Measurements from ENCODE around the gene MORN1.

MORN1 gene

DNA sequence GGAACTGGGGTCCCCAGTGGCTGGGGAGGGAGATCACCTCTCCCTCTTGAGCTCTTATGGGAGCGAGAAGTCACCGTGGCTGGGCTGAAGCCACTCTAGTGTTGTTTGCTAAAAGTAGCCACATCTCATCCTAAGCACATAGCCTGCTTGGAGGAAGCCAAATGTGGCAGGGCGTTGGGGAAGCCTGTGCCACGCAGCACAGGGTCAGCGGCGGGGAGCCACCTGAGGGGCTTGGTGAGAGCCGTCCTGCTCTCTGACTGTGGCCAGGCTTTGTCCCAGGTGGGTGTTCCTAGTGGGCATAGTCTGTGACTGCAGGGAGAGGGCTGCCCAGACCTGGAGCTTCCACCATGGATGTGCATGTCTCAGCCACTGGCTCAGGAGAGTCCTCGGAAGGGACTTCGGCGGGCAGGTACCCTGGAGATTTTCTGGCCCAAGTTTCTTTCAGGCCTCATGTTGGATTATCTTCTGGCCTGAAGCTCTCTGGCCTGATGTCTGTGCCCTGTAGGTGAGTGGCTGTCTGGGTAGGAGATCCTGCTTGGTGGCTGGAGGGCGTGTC is 38.9 kb downstream of the MORN1 start:
- DNase-seq (ENCODE audit: low read depth in 2 of 2): no peak

DNA sequence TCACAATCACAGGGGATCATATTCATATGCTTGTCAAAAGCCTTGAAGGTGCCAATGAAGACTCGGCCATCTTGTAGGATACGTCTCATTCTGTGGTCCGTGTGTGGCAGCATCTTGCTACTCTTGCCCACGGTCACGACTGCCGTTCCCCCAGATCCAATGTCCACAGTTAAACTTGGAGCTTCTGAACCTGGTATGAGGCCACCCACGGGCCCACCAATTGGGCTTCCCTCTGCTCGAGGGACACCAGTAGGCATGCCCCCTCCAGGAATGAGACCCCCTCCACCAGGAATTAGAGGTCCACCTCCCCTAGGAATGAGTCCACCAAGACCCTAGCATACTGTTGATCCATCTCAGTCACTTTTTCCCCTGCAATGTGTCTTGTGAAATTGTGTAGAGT is 39.6 kb downstream of the MORN1 start:
- DNase-seq (ENCODE audit: low read depth in 2 of 2): no peak

DNA sequence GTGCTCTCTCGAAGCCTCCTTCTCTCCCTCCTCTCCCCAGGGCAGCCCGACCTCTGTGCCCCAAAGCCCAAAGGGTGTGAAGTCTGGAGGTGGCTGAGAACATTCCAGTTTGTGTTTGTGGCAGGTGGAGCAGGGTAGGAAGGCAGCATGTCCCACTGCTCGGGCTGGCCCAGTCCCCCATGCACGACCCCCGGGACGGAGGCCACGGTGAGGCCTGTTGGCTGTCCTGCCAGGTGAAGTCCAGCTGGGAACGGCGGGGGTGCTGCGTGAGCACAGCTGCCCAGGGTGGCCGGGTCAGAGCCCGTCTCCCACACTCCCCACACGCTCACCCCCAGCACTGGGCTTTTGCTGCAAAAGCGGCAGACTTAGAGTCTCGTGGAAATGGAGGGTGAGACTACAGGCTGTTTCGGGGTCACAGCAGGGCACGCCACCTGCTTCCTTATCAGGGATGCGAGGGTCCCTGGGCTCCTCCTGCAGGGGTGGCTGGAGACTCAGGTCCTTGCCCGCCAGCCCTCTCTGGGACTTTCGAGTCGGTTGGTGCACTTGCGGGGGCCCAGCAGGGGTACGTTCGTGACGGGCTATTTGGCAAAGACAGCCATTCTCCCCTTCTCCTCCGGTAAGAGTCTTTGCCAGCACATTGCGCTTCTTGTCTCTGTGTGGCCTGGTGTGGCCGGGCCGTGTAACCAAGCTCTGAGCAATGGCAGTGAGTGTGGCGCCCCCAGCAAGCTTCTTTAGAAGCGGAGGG is 40.3 kb downstream of the MORN1 start:
- DNase-seq (ENCODE audit: low read depth in 2 of 2): no peak

DNA sequence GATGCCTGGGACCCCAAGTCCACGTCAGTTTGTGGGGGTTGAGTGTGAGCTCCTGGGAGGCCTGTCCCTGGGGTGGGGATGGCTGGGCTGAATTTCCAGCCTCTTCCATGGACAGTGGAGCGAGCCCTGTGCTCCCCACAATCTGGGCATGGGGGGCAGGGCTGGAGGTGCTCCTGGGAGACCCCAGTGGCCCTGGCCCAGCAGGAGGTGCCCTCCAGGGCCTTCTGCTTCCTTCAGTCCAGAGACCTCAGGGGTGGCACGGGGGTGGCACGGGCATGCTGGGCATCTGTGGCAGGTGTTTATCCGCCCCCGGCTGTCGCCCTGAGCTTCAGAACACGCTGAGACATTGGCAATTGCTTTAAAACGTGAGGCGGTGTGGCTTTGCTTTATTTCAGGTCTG is 40.9 kb downstream of the MORN1 start:
- DNase-seq (ENCODE audit: low read depth in 2 of 2): no peak

DNA sequence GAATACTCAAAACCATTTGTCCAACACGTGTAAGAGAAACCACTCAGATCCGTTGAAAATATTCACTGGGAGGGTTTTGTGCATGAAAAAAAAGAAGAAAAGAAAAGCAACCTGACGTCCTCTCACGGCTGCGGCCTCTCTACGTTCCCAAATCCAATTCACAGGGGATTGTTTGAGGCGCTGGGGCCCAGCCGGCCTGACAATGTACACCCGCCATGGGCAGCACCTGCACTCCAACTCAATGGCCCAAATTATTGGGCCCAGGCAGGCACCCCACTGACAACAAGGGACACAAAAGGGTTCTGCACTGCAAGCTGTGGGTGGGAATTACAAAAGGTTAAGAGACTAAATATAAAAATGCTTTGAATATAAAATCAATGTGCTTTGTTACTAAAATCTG is 41.5 kb downstream of the MORN1 start:
- DNase-seq (ENCODE audit: low read depth in 2 of 2): no peak

DNA sequence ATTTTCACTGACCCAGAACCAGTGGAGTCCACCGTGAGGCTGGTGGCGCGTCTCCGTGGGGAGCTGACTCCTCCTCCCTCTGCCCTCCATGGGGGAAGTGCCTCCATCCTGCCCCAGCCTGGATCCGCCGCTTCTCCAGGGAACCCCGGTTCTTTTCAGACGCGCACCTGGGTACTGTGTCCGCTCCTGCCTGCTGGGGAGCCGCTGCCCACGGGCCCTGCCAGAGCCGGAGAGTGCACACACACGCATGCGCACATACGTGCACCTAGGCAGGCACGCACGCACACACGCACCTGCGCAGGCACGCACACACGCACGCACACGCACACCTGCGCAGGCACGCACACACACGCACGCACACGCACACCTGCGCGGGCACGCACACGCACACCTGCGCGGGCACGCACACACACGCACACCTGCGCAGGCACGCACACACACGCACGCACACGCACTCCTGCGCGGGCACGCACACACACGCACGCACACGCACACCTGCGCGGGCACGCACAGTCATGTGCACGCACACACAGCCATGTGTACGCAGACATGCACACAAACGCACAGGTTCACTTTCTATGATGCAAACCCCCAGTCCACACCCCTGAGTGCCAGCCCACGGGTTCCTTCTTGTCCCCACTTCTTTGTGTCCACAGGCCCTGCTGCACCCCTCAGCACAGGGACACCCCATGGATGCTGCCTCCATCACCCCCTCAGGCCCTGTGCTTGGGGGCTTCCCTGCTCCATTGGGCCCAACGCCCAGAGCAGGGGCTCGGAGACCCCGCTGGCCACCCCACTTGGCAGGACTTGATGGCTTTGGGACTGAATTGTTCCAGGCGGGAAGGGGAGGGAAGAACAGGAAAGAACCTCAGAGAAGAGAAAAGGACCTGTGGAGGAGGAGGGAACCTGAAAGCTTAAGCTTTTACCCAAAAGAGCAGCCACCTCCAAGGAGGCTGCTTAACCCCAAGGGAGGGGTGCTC is 42.7 kb downstream of the MORN1 start:
- no peak for DNase-seq (ENCODE audit: low read depth in 2 of 2)

DNA sequence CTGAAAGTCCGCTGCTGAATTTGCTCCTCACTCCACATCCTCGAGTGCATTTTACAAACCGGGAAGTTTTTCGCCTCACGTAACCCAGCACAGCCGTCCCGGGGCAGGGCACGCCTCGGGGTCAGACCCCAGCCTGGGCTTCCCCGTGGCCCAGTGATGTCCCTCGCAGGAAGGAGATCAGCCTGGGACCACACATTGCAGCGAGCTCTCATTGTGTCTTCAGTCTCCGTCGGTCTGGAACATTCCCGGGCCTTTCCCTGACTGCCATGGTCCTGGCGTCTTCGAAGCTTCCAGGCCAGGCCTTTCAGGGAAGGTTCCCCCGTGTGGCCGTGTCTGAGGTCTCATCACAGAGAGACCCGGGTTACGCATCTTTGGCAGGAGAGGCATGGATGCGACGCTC is 43.5 kb downstream of the MORN1 start:
- no peak for DNase-seq (ENCODE audit: low read depth in 2 of 2)

DNA sequence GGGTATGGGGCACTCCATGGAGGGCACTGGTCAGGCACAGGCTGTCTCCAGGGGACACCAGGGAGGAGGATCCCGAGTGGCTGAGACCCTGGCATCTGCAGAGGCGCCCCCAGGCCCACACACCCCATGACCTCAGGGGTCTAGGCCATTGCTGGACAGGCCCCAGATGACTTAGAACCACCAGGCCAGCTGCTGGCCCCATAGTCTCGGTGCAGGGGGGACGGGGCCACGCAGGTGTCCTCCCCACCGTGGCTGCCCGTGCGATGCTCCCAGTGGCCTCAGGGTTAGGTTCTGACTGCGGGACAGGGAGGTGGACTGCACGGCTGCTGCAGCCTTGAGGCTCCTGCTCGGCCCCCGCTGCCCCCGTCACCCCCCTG is 44.0 kb downstream of the MORN1 start:
- no peak for DNase-seq (ENCODE audit: low read depth in 2 of 2)

DNA sequence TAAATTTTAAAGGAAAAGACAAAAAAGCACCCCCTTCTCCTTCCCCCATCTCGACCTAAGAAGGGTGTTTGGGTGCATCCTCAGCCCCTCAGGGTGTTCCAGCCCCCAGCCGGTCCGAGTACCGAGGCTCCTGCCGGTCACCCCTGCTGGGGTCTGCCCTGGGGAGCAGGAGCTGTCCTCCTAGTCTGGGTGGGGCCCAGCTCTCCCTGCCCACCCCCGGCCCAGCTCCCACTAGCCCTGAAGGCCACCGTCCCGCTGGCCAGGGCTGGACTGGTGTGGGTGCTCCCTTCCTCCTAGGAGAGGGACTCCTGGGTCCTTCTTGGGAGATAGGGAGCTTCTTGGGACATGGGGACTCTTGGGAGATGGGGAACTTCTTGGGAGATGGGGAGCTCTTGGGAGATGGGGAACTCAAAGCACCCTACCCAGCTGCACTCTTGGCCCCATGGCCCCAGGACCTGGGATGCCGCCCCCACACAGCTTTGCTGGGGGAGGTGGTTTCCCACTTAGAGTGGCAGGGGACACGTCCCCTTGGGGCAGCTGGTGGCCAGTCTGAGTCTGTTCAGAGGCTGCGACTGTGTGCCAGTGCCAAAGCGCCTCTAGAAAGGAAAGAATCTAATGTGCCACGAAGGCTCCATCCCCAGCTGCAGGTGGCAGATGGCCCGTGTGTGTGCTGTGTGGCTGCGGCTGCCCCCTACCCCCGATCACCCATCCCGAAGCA is 44.5 kb downstream of the MORN1 start:
- no peak for DNase-seq (ENCODE audit: low read depth in 2 of 2)

DNA sequence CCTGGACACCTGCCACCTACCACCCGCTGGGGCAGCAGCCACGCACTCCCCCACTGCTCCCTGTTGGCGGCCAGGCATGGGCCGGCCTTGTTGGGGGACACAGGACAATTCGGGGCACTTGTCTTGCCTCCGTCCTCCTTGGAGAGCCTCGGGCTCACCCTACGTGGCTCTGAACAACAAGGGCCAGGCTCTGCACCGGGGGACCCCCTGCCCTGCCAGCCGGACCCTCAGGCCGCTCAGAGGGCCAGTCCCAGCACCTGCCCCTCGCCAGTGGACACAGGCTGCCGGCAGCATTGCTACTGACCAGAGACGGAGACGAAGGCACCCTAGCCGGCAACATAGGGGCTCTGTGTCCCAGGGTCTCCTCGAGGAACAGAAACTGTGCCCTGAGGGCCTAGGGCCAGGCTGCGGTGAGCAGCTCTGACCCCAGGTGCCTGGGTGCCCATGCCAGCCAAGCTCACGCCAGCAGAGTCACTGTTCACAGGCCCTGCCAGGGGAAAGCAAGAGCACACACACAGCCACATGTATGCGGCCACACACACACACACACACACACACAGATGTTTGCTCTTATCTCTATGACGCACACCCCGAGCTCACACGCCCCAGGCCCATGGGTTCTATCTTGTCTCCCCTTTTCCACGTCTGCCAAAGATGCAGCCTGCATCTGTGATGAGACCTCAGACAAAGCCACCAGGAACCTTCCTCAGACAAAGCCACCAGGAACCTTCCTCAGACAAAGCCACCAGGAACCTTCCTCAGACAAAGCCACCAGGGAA is 45.9 kb downstream of the MORN1 start:
- no peak for DNase-seq (ENCODE audit: low read depth in 2 of 2)

DNA sequence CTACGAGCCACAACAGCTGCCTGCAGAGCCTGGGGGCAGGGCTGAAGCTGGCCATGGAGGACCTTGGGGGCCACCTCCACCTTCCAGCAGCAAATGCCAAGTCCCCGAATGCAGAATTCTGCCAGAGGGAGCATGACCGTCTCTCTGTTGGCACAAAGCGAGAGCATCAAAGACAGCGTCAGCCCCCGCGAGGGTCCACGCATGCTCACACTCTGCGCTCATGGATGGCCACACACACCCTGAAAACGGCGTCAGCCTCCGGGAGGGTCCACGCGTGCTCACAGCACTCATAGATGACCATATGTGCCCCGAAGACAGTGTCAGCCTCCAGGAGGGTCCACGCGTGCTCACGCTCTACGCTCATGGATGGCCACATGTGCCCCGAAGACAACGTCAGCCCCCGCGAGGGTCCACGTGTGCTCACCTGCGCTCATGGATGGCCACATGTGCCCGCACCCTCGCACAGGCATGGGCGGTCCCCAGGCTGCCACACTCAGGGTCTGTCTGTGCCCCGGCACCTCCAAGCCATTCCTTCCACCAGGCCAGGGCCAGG is 46.5 kb downstream of the MORN1 start:
- no peak for DNase-seq (ENCODE audit: low read depth in 2 of 2)

DNA sequence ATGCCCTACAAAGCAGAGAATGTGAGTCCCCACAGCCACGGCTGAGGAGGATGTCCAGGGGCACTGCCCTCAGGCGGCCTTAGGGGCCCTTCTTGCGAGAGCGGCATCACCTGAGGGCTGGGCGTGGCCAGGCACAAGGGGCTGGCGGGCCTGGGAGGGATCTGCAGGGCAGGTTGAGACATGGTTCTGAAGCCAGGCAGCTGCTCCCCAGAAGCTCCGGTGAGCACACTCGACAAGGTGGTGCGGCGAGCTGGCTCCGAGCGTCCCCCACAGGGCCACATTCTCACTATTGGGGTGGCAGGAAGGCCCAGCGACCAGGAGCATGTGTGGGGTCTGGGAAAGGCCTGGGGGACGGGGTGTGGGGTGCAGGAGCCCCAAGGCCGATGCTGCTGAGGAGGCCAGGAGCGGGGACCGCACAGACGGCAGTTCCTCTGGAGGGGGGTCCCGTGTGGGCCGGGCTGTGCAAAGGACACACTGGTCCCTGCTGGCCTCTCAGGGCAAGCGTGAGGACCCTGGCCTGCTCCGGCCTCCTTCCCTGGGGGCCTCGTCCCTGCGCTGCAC is 47.2 kb downstream of the MORN1 start:
- no peak for DNase-seq (ENCODE audit: low read depth in 2 of 2)

DNA sequence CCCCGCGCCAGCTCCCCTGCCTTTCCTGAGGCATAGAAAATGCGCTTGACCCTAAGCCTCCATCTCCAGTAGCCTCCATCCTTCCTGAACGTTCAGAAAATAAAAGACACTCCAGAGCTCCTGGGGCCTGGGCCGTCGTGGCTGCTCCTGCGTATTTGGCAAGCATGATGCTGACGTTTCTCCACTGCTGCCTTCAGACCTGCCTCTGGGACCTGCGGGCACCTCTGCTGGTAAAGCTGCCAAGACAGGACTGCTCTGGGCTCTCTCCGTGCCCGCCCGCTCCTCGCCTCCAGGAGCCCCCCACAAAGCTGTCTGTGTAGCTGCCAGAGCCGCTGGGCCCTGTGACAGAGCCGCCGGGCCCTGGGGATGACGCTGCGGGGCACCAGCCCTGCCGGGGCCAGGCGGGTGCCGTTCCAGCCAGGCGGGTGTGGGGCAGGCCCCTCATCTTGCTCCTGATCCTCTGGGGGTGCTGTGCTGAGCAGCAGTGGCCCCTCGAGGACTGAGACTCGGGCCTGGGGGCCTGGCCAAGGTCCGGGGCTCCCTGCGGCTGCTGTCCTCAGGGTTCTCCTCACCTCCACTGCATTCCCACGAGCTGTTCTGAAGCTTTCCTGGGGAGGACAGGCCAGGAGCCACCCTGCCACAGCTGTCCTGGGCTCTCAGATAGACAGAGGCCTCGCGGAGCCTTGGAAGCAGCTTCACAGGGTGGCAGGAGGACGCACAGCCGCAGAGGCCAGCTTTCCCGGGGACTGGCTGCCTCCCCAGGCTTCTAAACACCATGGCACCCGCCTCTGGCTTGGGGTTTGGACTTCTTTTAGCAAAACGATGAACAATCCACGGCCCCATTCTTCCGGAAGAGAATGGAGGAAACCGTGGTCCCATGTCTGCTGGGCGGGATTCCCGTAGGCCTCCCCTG is 48.1 kb downstream of the MORN1 start:
- DNase-seq (ENCODE audit: low read depth in 2 of 2): no peak

DNA sequence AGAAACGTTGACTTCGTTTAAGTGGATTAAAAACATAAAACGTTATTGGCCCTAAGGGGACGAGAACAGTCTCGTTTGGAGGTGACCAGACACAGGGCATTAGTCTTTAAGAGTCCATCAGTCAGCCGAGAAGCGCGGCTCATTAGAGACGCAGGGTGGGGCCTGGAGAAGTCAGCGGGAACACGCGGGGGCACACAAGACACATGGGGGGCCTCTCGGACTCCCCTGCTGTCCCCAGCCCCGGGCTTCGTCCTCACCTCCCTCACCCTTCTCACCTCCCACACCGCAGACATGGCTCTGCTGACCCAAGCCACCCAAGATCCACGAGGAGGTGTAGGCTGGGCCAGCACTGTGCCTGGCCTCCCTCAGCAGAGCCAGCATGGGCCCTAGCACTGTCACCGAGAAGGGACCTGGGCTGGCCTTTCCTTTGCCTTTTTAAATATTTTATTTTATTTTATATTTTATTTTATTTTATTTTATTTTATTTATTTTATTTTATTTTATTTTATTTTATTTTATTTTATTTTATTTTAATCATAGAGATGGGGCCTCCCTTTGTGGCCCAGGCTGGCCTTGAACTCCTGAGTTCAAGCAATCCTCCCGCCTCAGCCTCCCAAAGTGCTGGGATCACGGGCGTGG is 48.9 kb downstream of the MORN1 start:
- DNase-seq (ENCODE audit: low read depth in 2 of 2): no peak

DNA sequence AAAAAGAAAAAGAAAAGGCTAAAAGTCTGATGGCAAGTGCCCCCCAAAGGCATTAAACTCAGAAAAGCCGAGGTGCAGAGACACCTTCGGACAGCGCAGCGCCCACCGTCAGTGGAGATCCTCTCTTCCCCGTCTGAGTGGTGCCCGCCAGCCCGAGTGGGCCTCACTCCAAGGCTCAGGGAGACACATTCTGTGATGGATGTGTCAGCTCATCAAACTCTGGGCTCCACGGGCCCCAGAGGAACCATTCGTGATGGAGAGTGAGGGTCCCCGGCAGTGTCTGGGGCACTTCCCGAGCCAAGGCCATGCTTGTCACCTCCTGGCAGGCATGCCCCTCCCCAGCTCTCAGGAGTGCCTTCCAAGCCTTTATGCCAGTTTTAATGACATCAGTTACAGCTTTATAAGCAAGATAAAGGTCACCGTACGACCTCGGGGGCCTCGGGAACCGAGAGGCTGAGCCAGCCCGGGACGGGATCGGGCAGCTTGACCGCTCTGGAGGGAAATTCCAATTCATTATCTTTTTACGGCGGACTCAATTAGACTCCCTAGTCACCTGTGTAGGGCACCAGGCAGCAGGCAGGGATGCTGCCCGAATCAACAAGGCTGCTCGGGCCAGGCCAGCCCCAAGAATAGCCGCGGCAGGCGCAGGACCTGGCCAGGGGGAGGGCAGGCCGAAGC is 49.5 kb downstream of the MORN1 start:
- DNase-seq (ENCODE audit: low read depth in 2 of 2): no peak

DNA sequence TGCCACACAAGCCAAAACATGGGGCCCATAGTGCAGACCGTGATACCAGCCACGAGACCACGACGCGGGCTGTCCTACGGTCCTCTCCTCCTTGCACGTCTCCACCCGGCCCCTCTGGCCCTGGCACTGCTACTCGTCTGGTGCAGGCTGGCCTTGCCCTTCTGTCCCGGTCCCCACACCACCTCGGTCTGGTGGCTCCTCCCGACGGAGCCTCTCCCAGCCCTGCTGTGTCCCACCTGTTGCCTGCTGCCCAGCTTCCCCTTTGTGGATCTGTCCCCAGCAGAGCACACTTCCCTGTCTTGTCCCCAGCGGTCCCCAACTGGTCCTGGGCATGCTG is 50.5 kb downstream of the MORN1 start:
- DNase-seq (ENCODE audit: low read depth in 2 of 2): no peak

DNA sequence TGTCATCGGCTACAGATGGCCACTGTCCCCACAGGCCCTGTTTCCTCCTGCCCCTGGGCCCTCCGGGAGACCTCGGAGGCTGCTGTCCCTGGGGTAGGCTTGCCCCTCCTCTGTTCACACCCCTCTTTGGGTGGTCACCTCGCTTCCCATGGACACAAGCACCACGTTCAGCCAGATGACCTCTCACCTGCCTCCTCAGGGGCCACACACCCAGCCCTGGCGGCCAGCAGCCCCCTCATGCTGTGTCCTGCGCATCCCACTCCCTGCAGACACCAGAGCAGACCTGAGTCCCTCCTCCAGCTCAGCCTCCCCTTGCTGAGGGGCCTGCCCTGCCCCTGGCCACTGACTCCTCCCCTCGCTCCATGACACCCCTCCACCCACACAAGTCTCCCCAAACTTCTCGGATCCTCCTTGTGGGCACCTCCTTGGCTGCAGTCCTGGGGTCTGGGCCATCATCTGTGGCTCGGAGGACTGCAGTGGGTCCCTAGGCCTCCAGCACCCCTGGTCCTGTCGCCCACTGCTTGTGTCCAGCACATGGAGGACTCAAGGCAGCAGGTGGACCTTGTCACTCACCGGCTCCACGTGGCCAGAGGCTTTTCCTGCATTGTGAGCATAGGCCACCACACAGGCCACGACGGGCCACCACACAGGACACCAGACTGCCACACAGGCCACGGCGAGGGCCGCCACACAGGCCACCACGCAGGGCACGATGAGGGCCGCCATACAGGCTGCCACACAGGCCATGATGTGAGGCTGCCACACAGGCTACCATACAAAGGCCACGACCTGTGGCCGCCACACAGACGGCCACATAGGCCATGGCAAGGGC is 51.1 kb downstream of the MORN1 start:
- DNase-seq (ENCODE audit: low read depth in 2 of 2): no peak

Data from stimulated activated CD8-positive, alpha-beta memory T cell treated with anti-CD3 and anti-CD28 coated beads, Interleukin-15, amount 100 ng/mL, for 48 hours (primary cell).